CD4-positive, alpha-beta memory T cell (primary cell): ENCODE data around the gene GPC5. TPM values are rescaled to one million over a fixed set of nuclear protein-coding genes. Genes with fewer than 3 reads are reported as not detected.
A peak's percentile ranks its signal among the peaks of the same experiment; 100 is the strongest.

Source experiments
- CTCF ChIA-PET: fragments of 350-600 bp; sonication (Branson Sonifier 250); formaldehyde crosslinking; loops from one replicate; lab custom pipeline; 2021; ENCODE audit warnings: inconsistent platforms; ENCODE audit not compliant: partially characterized antibody; lab: Charles Lee
- POLR2A ChIA-PET: fragments of 350-600 bp; sonication (Branson Sonifier 250); formaldehyde crosslinking; loops from one replicate; lab custom pipeline; 2021; ENCODE audit not compliant: partially characterized antibody; lab: Charles Lee
- DNase-seq, 5 donors: peaks; one replicate each; pipeline versions ENCODE4 v3.0.0 to v3.0.0-alpha.2; 2020 to 2022; ENCODE audit warnings: mixed read lengths in 1 of 5
- H3K27ac ChIP-seq: one replicate; pipeline ENCODE4 v1.7.0; 2013; ENCODE audit warnings: low read depth, low read length
- H3K27me3 ChIP-seq: 2 replicates; pipeline ENCODE4 v1.7.0; 2013; ENCODE audit warnings: mild to moderate bottlenecking, low read length, moderate library complexity; ENCODE audit not compliant: insufficient read depth
- H3K36me3 ChIP-seq: 2 replicates; pipeline ENCODE4 v1.7.0; 2013; ENCODE audit warnings: mild to moderate bottlenecking, low read length, moderate library complexity; ENCODE audit not compliant: insufficient read depth
- H3K4me1 ChIP-seq: 2 replicates; pipeline ENCODE4 v1.7.0; 2013; ENCODE audit warnings: mild to moderate bottlenecking, low read length, moderate library complexity; ENCODE audit not compliant: insufficient read depth
- H3K4me3 ChIP-seq, 2 donors: one replicate each; pipeline ENCODE4 v1.7.0; 2013; ENCODE audit warnings: low read length in 2 of 2, mild to moderate bottlenecking in 1 of 2
- H3K9me3 ChIP-seq, 2 donors: one replicate each; pipeline ENCODE4 v1.7.0; 2013; ENCODE audit warnings: low read length in 2 of 2, control low read depth in 1 of 2; ENCODE audit not compliant: control insufficient read depth in 1 of 2
- H3K27ac Mint-ChIP-seq, 7 donors: one replicate each; pipeline ENCODE4 v1.8.0; 2020 to 2021; ENCODE audit warnings: mixed read lengths in 7 of 7, mild to moderate bottlenecking in 6 of 7, inconsistent platforms in 3 of 7, moderate library complexity in 3 of 7
- H3K27me3 Mint-ChIP-seq, 2 donors: one replicate each; pipeline ENCODE4 v1.8.0; 2020 to 2021; ENCODE audit warnings: mixed read lengths in 2 of 2
- H3K36me3 Mint-ChIP-seq, 2 donors: one replicate each; pipeline ENCODE4 v1.8.0; 2020 to 2021; ENCODE audit warnings: mixed read lengths in 2 of 2, inconsistent platforms in 1 of 2, mild to moderate bottlenecking in 1 of 2
- H3K4me1 Mint-ChIP-seq, 4 donors: one replicate each; pipeline ENCODE4 v1.8.0; 2020 to 2021; ENCODE audit warnings: mixed read lengths in 4 of 4, mild to moderate bottlenecking in 1 of 4
- H3K4me3 Mint-ChIP-seq, 8 donors: one replicate each; pipeline ENCODE4 v1.8.0; 2020 to 2021; ENCODE audit warnings: mixed read lengths in 8 of 8, mild to moderate bottlenecking in 7 of 8, moderate library complexity in 6 of 8, inconsistent platforms in 3 of 8
- H3K9me3 Mint-ChIP-seq, 8 donors: one replicate each; pipeline ENCODE4 v1.8.0; 2020 to 2021; ENCODE audit warnings: mixed read lengths in 8 of 8, mild to moderate bottlenecking in 5 of 8, inconsistent platforms in 3 of 8, moderate library complexity in 1 of 8
- intact Hi-C: fragments of 100-400 bp; cut with micrococcal nuclease; formaldehyde crosslinking; loops from one replicate; pipeline ENCODE4 v1.15.1; 2023
- polyA plus RNA-seq, 2 donors: library from polyadenylated mRNA; unstranded; fragments of 300-500 nt; fragmentation: Illumina TruSeq; gene quantifications; one replicate each; pipeline ENCODE4 v1.2.3, GENCODE V29; 2021
- total RNA-seq, 2 experiments: library from RNA; stranded (reverse); gene quantifications; one replicate each; pipeline ENCODE4 v1.2.3, GENCODE V29; 2021

Gene GPC5
- total and polyA plus RNA-seq, 4 experiments from 2014 or later: 0.14 TPM; not detected in 3

- Histone ChIP-seq H3K4me3 (no peak overlapping the region), H3K27me3 (no peaks in the 10 kb centered on the region), H3K9me3 (no peaks in the 10 kb centered on the region), H3K36me3 (no peaks in the 10 kb centered on the region), H3K4me1 (no peaks in the 10 kb centered on the region), H3K27ac (no peak overlapping the region)
- Mint-ChIP-seq H3K27ac (no peak overlapping the region), H3K36me3 (no peaks in the 10 kb centered on the region), H3K9me3 (peaks cover 0 to 7% (median under 1%) of the 10 kb centered on the region in 8 donors), H3K27me3 (no peaks in the 10 kb centered on the region), H3K4me3 (no peak overlapping the region), H3K4me1 (no peaks in the 10 kb centered on the region)
- ChIA-PET POLR2A (no interaction called here), CTCF (no interaction called here)
- no peak for DNase-seq
- intact Hi-C loops: no loop called here
These were observed 915.0 kb downstream of the GPC5 start for GRCh38 chr13:92313382-92313781.

- no peaks in the 10 kb centered on the region for H3K4me1 ChIP-seq
- DNase-seq: no peak
- H3K27me3 ChIP-seq: no peaks in the 10 kb centered on the region
- intact Hi-C loops: no loop called here
- H3K4me1 Mint-ChIP-seq: no peaks in the 10 kb centered on the region
- no peaks in the 10 kb centered on the region for H3K27me3 Mint-ChIP-seq
- no peaks in the 10 kb centered on the region for H3K36me3 ChIP-seq
- H3K36me3 Mint-ChIP-seq: no peaks in the 10 kb centered on the region
- no peak overlapping the region for H3K27ac ChIP-seq
- H3K4me3 Mint-ChIP-seq: no peak overlapping the region
- no peak overlapping the region for H3K4me3 ChIP-seq
- peaks cover 0 to 4% (median under 1%) of the 10 kb centered on the region in 8 donors for H3K9me3 Mint-ChIP-seq
- no peaks in the 10 kb centered on the region for H3K9me3 ChIP-seq
- ChIA-PET CTCF (no interaction called here), POLR2A (no interaction called here)
- no peak overlapping the region for H3K27ac Mint-ChIP-seq
These were observed 916.8 kb downstream of the GPC5 start for GRCh38 chr13:92315265-92315664.

GRCh38 chr13:92316030-92316429 lies 917.6 kb downstream of the GPC5 start:
- Histone ChIP-seq H3K4me3 (no peak overlapping the region), H3K27me3 (no peaks in the 10 kb centered on the region), H3K9me3 (no peaks in the 10 kb centered on the region), H3K36me3 (no peaks in the 10 kb centered on the region), H3K4me1 (no peaks in the 10 kb centered on the region), H3K27ac (no peak overlapping the region)
- intact Hi-C loops: no loop called here
- DNase-seq: no peak
- no peaks in the 10 kb centered on the region for H3K27me3 Mint-ChIP-seq
- CTCF ChIA-PET: no interaction called here
- POLR2A ChIA-PET: no interaction called here
- H3K9me3 Mint-ChIP-seq: peaks cover 0 to 4% (median under 1%) of the 10 kb centered on the region in 8 donors
- H3K36me3 Mint-ChIP-seq: no peaks in the 10 kb centered on the region
- no peak overlapping the region for H3K27ac Mint-ChIP-seq
- no peaks in the 10 kb centered on the region for H3K4me1 Mint-ChIP-seq
- no peak overlapping the region for H3K4me3 Mint-ChIP-seq

- Histone ChIP-seq H3K27ac (no peak overlapping the region), H3K4me3 (no peak overlapping the region), H3K4me1 (no peaks in the 10 kb centered on the region), H3K36me3 (no peaks in the 10 kb centered on the region), H3K27me3 (no peaks in the 10 kb centered on the region), H3K9me3 (no peaks in the 10 kb centered on the region)
- no peaks in the 10 kb centered on the region for H3K4me1 Mint-ChIP-seq
- ChIA-PET POLR2A (no interaction called here), CTCF (no interaction called here)
- H3K27me3 Mint-ChIP-seq: no peaks in the 10 kb centered on the region
- no peak overlapping the region for H3K4me3 Mint-ChIP-seq
- H3K9me3 Mint-ChIP-seq: peaks cover 0 to 4% (median 0%) of the 10 kb centered on the region in 8 donors
- no peak for DNase-seq
- intact Hi-C loops: no loop called here
- no peak overlapping the region for H3K27ac Mint-ChIP-seq
- no peaks in the 10 kb centered on the region for H3K36me3 Mint-ChIP-seq
These were observed 918.6 kb downstream of the GPC5 start for GRCh38 chr13:92317066-92317465.

GRCh38 chr13:92320323-92320722 lies 921.9 kb downstream of the GPC5 start:
- Mint-ChIP-seq H3K4me3 (no peak overlapping the region), H3K4me1 (no peaks in the 10 kb centered on the region), H3K27ac (no peak overlapping the region), H3K36me3 (no peaks in the 10 kb centered on the region), H3K9me3 (peaks cover 0 to 2% (median 0%) of the 10 kb centered on the region in 8 donors), H3K27me3 (no peaks in the 10 kb centered on the region)
- CTCF ChIA-PET: no interaction called here
- Histone ChIP-seq H3K36me3 (no peaks in the 10 kb centered on the region), H3K4me3 (no peak overlapping the region), H3K9me3 (no peaks in the 10 kb centered on the region), H3K4me1 (no peaks in the 10 kb centered on the region), H3K27ac (no peak overlapping the region), H3K27me3 (no peaks in the 10 kb centered on the region)
- intact Hi-C loops: no loop called here
- no peak for DNase-seq
- POLR2A ChIA-PET: no interaction called here

- no peak overlapping the region for H3K4me3 Mint-ChIP-seq
- no peak overlapping the region for H3K27ac ChIP-seq
- no peaks in the 10 kb centered on the region for H3K4me1 ChIP-seq
- no peak for DNase-seq
- ChIA-PET CTCF (no interaction called here), POLR2A (no interaction called here)
- no peaks in the 10 kb centered on the region for H3K36me3 ChIP-seq
- H3K27me3 ChIP-seq: no peaks in the 10 kb centered on the region
- no peaks in the 10 kb centered on the region for H3K36me3 Mint-ChIP-seq
- H3K27me3 Mint-ChIP-seq: no peaks in the 10 kb centered on the region
- intact Hi-C loops: no loop called here
- no peaks in the 10 kb centered on the region for H3K4me1 Mint-ChIP-seq
- H3K4me3 ChIP-seq: no peak overlapping the region
- peaks cover 0 to 5% (median 0%) of the 10 kb centered on the region in 8 donors for H3K9me3 Mint-ChIP-seq
- H3K27ac Mint-ChIP-seq: no peak overlapping the region
- H3K9me3 ChIP-seq: no peaks in the 10 kb centered on the region
These were observed 922.8 kb downstream of the GPC5 start for GRCh38 chr13:92321174-92321573.

GRCh38 chr13:92345627-92346026 lies 947.2 kb downstream of the GPC5 start:
- H3K27ac ChIP-seq: no peak overlapping the region
- no peak for DNase-seq
- intact Hi-C loops: no loop called here
- Mint-ChIP-seq H3K4me3 (no peak overlapping the region), H3K27ac (no peak overlapping the region), H3K9me3 (peaks cover 0 to 12% (median 7%) of the 10 kb centered on the region in 8 donors), H3K27me3 (no peaks in the 10 kb centered on the region), H3K4me1 (no peaks in the 10 kb centered on the region), H3K36me3 (no peaks in the 10 kb centered on the region)
- H3K27me3 ChIP-seq: no peaks in the 10 kb centered on the region
- peaks cover 0 to 4% of the 10 kb centered on the region in 2 donors for H3K9me3 ChIP-seq
- ChIA-PET POLR2A (interaction anchor here (0.9 kb wide), 1 partner anchor 15 kb away, joined by 3 read pairs; no protein-coding TSS in a partner anchor), CTCF (no interaction called here)
- H3K4me1 ChIP-seq: no peaks in the 10 kb centered on the region
- H3K36me3 ChIP-seq: no peaks in the 10 kb centered on the region
- no peak overlapping the region for H3K4me3 ChIP-seq

GRCh38 chr13:92346046-92346445 lies 947.6 kb downstream of the GPC5 start:
- no peaks in the 10 kb centered on the region for H3K36me3 Mint-ChIP-seq
- ChIA-PET CTCF (no interaction called here), POLR2A (interaction anchor here (0.9 kb wide), 1 partner anchor 15 kb away, joined by 3 read pairs; no protein-coding TSS in a partner anchor)
- H3K27ac ChIP-seq: no peak overlapping the region
- peaks cover 0 to 12% (median 7%) of the 10 kb centered on the region in 8 donors for H3K9me3 Mint-ChIP-seq
- no peak overlapping the region for H3K4me3 ChIP-seq
- no peaks in the 10 kb centered on the region for H3K27me3 ChIP-seq
- H3K9me3 ChIP-seq: peaks cover 0 to 4% of the 10 kb centered on the region in 2 donors
- H3K4me1 ChIP-seq: no peaks in the 10 kb centered on the region
- DNase-seq: peak in 1 of 5 donors; percentile 20
- no peaks in the 10 kb centered on the region for H3K36me3 ChIP-seq
- intact Hi-C loops: no loop called here
- H3K27me3 Mint-ChIP-seq: no peaks in the 10 kb centered on the region
- H3K27ac Mint-ChIP-seq: no peak overlapping the region
- H3K4me3 Mint-ChIP-seq: no peak overlapping the region
- H3K4me1 Mint-ChIP-seq: no peaks in the 10 kb centered on the region
